ENCODE measurements around the gene ARFGEF2.
A peak's percentile ranks its signal among the peaks of the same experiment; 100 is the strongest.
"Not testable (repeated sequence)": the region's sequence is repeated elsewhere in the genome, so short reads cannot be mapped to it uniquely, and the experiment has no call there.

Gene ARFGEF2

GRCh38 chr20:49001741-49002140 is 80.2 kb downstream of the ARFGEF2 start:
- DNase-seq (ENCODE audit: low read depth, low spot score) = no peak
- TF ChIP-seq CTCF (IDR thresholded peaks at IDR 0.05; ENCODE audit: low read depth, low read length) = no peak
- in situ Hi-C loops (cut with HindIII; ENCODE audit: low sequenced_read_pairs) = no loop called here
- H3K4me3 ChIP-seq (ENCODE audit: low read depth, low read length) = no peak overlapping the region

- in situ Hi-C loops (cut with HindIII; ENCODE audit: low sequenced_read_pairs) = no loop called here
- no peak overlapping the region for H3K4me3 ChIP-seq (ENCODE audit: low read depth, low read length)
- DNase-seq (ENCODE audit: low read depth, low spot score) = no peak
- TF ChIP-seq CTCF (IDR thresholded peaks at IDR 0.05; ENCODE audit: low read depth, low read length) = no peak
Observed at GRCh38 chr20:49006446-49006980, 85.0 kb downstream of the ARFGEF2 start.

GRCh38 chr20:49009899-49010631 is 88.6 kb downstream of the ARFGEF2 start:
- TF ChIP-seq CTCF (IDR thresholded peaks at IDR 0.05; ENCODE audit: low read depth, low read length) = no peak
- in situ Hi-C loops (cut with HindIII; ENCODE audit: low sequenced_read_pairs) = no loop called here
- DNase-seq (ENCODE audit: low read depth, low spot score) = no peak

GRCh38 chr20:49024220-49024619 is 102.7 kb downstream of the ARFGEF2 start:
- H3K4me3 ChIP-seq (ENCODE audit: low read depth, low read length) = no peak overlapping the region
- TF ChIP-seq CTCF (IDR thresholded peaks at IDR 0.05; ENCODE audit: low read depth, low read length) = no peak
- in situ Hi-C loops (cut with HindIII; ENCODE audit: low sequenced_read_pairs) = no loop called here
- no peak for DNase-seq (ENCODE audit: low read depth, low spot score)

More at GRCh38 chr20:49009899-49010631, 88.6 kb downstream of the ARFGEF2 start:
- H3K4me3 ChIP-seq (ENCODE audit: low read depth, low read length) = no peak overlapping the region

GRCh38 chr20:49028177-49028576 is 106.7 kb downstream of the ARFGEF2 start:
- in situ Hi-C loops (cut with HindIII; ENCODE audit: low sequenced_read_pairs); DNase-seq (ENCODE audit: low read depth, low spot score); H3K4me3 ChIP-seq (ENCODE audit: low read depth, low read length): not testable (repeated sequence)

- TF ChIP-seq CTCF (IDR thresholded peaks at IDR 0.05; ENCODE audit: low read depth, low read length) = peak; percentile 50
- H3K4me3 ChIP-seq (ENCODE audit: low read depth, low read length) = no peak overlapping the region
- DNase-seq (ENCODE audit: low read depth, low spot score) = no peak
- in situ Hi-C loops (cut with HindIII; ENCODE audit: low sequenced_read_pairs) = no loop called here
Observed at GRCh38 chr20:49028684-49029083, 107.2 kb downstream of the ARFGEF2 start.

GRCh38 chr20:49029203-49029602 is 107.7 kb downstream of the ARFGEF2 start:
- no peak overlapping the region for H3K4me3 ChIP-seq (ENCODE audit: low read depth, low read length)
- in situ Hi-C loops (cut with HindIII; ENCODE audit: low sequenced_read_pairs) = no loop called here
- no peak for TF ChIP-seq CTCF (IDR thresholded peaks at IDR 0.05; ENCODE audit: low read depth, low read length)
- DNase-seq (ENCODE audit: low read depth, low spot score) = no peak
